Lower leg skin (tissue), 4 donors: Measurements from ENCODE around the gene ELMOD3. TPM values are rescaled to one million over a fixed set of nuclear protein-coding genes. Genes with fewer than 3 reads are reported as not detected.

Source experiments
- DNase-seq, 2 donors: peaks; one replicate each; pipeline ENCODE4 v3.0.0-alpha.2; 2019; ENCODE audit warnings: low spot score in 2 of 2
- H3K4me3 ChIP-seq: fragments of 200-600 bp; sonication (generic); 2 replicates; pipeline ENCODE4 v1.5.1; 2017; ENCODE audit warnings: mild to moderate bottlenecking, low read depth; ENCODE audit not compliant: poor library complexity, severe bottlenecking
- POLR2A ChIP-seq, 2 donors: fragments of 450-650 bp; IDR thresholded peaks; one replicate each; pipeline ENCODE4 v1.6.1; 2016 to 2017; ENCODE audit warnings: antibody characterized with exemption in 2 of 2, mild to moderate bottlenecking in 1 of 2, moderate library complexity in 1 of 2
- WGBS, 2 donors: methylation state at CpG; one replicate each; pipeline ENCODE4 v1.1.5; 2018; 5-methylcytosine and 5-hydroxymethylcytosine counted together
- intact Hi-C: fragments of 100-400 bp; cut with DNase I; formaldehyde crosslinking; loops from one replicate; pipeline ENCODE4 v1.15.0; 2023; ENCODE audit warnings: low total_unique reads
- total RNA-seq, 4 donors: library from RNA; depleted of rRNA; stranded (reverse); fragments of >200 nt; gene quantifications; one replicate each; pipeline ENCODE4 v1.1.0, GENCODE V29; 2016
- TF ChIP-seq, protein P1 (sequence below), 3 donors: fragments of 450-650 bp; IDR thresholded peaks; one replicate each; pipeline ENCODE4 v1.5.1; 2016; ENCODE audit warnings: antibody characterized with exemption in 3 of 3, mild to moderate bottlenecking in 3 of 3, moderate library complexity in 2 of 3

Gene ELMOD3
- total RNA-seq, 4 donors from 2014 or later: 10.0 to 26.1 (median 23.5) TPM

DNA sequence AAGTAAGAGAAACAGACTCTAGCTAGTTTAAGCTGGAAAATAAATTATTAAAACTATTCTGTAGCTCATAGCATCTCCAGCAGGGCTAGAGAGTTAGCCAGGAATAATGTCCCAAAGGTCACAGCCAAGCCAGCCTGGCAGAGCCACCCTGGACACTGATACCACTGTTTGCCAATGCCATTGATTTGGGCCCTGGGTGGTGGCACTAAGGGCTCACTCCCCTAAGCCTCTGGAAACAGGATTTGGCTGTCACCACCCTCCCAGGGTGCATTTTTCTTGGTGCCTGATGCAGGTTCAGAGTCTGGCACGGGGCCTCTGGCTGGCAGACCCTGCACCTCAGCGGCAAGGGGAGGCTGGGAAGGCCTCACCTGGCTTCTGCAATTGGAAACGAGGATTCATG, 71.0 kb downstream of the ELMOD3 start:
- WGBS, 2 donors: 82 to 84% methylated on average over 3 of the region's 3 CpGs
- TF ChIP-seq, protein P1, sequence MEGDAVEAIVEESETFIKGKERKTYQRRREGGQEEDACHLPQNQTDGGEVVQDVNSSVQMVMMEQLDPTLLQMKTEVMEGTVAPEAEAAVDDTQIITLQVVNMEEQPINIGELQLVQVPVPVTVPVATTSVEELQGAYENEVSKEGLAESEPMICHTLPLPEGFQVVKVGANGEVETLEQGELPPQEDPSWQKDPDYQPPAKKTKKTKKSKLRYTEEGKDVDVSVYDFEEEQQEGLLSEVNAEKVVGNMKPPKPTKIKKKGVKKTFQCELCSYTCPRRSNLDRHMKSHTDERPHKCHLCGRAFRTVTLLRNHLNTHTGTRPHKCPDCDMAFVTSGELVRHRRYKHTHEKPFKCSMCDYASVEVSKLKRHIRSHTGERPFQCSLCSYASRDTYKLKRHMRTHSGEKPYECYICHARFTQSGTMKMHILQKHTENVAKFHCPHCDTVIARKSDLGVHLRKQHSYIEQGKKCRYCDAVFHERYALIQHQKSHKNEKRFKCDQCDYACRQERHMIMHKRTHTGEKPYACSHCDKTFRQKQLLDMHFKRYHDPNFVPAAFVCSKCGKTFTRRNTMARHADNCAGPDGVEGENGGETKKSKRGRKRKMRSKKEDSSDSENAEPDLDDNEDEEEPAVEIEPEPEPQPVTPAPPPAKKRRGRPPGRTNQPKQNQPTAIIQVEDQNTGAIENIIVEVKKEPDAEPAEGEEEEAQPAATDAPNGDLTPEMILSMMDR (IDR thresholded peaks at IDR 0.05): no peak
- no peak for TF ChIP-seq POLR2A (IDR thresholded peaks at IDR 0.05)
- no peak overlapping the region for H3K4me3 ChIP-seq
- intact Hi-C loops: no loop called here
- DNase-seq: no peak

DNA sequence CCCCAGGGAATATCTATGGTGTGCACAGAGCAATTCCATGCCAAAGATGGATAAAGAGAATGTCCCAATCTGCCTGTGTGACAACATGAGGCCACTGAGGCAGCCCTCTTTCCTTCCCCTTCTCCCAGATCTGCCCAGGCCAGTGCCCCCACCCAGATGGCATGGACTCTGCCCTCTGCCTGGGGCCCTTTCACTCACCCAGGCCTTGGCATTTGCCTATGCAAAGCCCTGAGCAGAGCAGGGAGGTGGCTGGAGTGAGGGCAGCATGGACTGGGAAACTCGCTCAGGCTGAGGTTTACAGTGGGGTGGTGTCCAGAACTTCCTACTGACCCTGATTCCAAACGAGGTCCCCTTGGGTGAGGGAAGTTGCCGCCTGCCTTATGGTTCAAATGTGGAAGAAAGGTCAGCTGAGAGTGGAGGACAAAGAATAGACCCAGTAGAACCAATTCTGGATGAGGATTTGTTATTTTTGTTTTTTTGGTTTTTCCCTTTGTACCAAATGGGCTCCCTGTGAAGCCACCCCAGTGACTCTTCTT, 72.8 kb downstream of the ELMOD3 start:
- no peak overlapping the region for H3K4me3 ChIP-seq
- no peak for TF ChIP-seq POLR2A (IDR thresholded peaks at IDR 0.05)
- TF ChIP-seq, protein P1 (IDR thresholded peaks at IDR 0.05): no peak
- no peak for DNase-seq
- WGBS, 2 donors: 70% methylated on average over 3 of the region's 3 CpGs
- intact Hi-C loops: no loop called here

DNA sequence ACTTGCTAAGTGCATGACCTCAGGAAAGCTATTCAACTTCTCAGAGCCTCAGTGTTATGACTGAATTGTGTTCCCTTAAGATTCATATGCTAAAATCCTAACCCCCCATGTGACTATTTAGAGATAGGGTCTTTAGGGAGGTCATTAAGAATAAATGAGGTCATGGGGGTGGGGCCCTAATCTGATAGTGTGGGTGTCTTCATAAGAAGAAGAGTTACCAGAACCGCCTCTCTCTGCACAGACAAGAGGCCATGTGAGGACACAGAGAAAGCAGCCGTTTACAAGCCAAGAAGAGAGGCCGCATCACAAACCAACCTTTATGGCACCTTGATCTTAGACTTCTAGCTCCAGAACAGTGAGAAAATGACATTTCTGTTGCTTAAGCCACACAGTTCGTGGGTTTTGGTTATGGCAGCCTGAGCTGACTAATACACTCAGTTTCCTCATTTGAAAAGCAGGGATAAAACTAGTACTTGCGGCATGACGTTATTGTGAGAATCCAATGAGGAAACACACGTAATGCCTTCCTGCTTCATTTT, 73.8 kb downstream of the ELMOD3 start:
- no peak for DNase-seq
- intact Hi-C loops: no loop called here
- no peak overlapping the region for H3K4me3 ChIP-seq
- TF ChIP-seq POLR2A (IDR thresholded peaks at IDR 0.05): no peak
- TF ChIP-seq, protein P1 (IDR thresholded peaks at IDR 0.05): no peak
- WGBS, 2 donors: 64 to 73% methylated on average over 7 of the region's 7 CpGs

DNA sequence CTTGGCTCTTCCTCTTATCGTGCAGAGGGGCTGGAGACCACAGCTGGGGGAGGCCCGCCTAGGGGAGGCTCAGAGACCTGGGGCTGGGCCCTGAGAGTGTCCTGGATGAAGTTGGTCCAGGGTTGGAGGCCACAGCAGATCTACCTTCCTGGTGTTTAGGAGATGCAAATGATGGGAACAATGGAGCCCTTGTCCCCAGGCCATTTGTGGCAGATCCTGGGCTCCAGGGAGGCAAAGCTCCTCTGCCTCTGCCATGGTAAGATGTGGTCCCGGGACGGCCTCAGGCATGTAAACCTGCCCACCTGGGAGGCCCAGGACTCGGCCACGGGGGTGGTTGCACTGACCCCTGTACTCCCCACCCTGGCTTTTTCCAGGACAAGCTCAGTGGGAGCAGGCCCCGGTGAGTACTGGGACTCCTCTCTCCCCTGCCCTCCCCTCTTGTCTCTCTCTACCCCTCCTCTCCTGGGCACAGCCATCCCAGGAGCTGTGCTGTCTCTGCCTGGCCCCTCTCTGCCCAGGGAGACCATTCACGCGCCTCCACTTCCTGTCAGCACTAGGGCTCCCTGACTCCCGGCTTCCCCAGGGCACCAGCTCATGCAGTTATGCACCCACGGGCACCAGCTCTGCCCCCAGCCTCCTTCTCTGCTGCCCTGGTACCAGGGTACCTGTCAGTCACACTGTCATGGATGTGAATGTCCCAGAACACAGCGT, 74.8 kb downstream of the ELMOD3 start:
- WGBS, 2 donors: 82 to 83% methylated on average over 10 to 12 of the region's 12 CpGs
- DNase-seq: no peak
- H3K4me3 ChIP-seq: no peak overlapping the region
- no peak for TF ChIP-seq POLR2A (IDR thresholded peaks at IDR 0.05)
- TF ChIP-seq, protein P1 (IDR thresholded peaks at IDR 0.05): no peak
- intact Hi-C loops: no loop called here

DNA sequence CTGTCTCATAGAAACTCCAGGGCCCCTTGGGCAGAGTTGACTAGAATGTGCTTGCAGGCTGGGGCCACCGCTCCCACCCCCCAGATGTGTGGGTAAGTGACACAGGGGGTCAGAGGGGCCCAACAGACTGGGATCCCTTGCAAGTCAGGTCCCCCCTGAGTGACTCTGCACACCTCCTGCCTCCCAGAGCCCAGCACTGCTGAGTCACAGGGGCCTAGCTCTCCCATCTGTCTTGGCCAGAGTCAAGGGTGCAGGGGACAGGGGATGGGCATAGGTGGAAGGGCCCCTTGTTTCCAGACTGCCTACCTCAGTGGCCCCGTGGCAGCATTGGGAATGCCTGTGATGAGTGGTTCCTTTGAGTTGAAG, 75.3 kb downstream of the ELMOD3 start:
- intact Hi-C loops: no loop called here
- TF ChIP-seq, protein P1 (IDR thresholded peaks at IDR 0.05): no peak
- TF ChIP-seq POLR2A (IDR thresholded peaks at IDR 0.05): no peak
- no peak overlapping the region for H3K4me3 ChIP-seq
- 94% methylated on average over 2 of the region's 2 CpGs for WGBS, 2 donors
- DNase-seq: no peak
